PC-9 (cell line): ENCODE results near the gene YY2.
"Not testable (repeated sequence)": the region's sequence is repeated elsewhere in the genome, so short reads cannot be mapped to it uniquely, and the experiment has no call there.

Source experiments
- EZH2 ChIP-seq: fragments of 200-600 bp; sonication (generic); IDR thresholded peaks from 2 replicates; pipeline ENCODE4 v1.8.0; 2017; ENCODE audit warnings: antibody characterized with exemption, low read depth
- TF ChIP-seq, protein P1 (sequence below): fragments of 200-600 bp; sonication (generic); conservative IDR thresholded peaks from 2 replicates; pipeline ENCODE4 v1.6.1; 2017; ENCODE audit warnings: mixed run types, antibody characterized with exemption, mild to moderate bottlenecking, moderate library complexity

- TF ChIP-seq, protein P1, sequence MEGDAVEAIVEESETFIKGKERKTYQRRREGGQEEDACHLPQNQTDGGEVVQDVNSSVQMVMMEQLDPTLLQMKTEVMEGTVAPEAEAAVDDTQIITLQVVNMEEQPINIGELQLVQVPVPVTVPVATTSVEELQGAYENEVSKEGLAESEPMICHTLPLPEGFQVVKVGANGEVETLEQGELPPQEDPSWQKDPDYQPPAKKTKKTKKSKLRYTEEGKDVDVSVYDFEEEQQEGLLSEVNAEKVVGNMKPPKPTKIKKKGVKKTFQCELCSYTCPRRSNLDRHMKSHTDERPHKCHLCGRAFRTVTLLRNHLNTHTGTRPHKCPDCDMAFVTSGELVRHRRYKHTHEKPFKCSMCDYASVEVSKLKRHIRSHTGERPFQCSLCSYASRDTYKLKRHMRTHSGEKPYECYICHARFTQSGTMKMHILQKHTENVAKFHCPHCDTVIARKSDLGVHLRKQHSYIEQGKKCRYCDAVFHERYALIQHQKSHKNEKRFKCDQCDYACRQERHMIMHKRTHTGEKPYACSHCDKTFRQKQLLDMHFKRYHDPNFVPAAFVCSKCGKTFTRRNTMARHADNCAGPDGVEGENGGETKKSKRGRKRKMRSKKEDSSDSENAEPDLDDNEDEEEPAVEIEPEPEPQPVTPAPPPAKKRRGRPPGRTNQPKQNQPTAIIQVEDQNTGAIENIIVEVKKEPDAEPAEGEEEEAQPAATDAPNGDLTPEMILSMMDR, result not testable (repeated sequence)
- TF ChIP-seq EZH2, result not testable (repeated sequence)
These were observed 18.4 kb downstream of the YY2 start for GRCh38 chrX:21874182-21874581.
